COLO668 (cell line): Measurements from ENCODE around the gene JADE3.

Experiments
- DNase-seq: peaks from one replicate; lab custom pipeline; 2025; ENCODE audit not compliant: unreplicated experiment; lab: John Stamatoyannopoulos, UW

Gene JADE3

DNA sequence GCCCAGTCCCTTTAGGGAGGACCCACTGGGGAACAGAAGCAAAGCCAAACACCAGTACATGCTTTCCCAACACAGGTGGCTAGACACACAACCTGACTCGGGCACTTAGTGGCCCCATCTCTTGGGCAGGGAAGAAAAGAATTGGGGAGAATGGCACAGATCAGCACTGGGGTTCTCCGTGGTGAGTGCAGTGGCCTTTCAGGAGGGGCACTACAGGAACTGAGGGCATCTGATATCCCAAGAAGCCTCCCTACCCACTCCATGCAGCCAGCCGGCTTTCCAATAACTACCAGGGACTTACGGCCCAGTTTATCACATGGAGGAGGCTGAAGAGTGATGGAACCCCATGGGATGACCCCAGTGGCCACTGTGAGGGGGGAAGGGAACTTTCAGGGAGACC lies 189.0 kb downstream of the JADE3 start:
- no peak for DNase-seq
